Measurements from ENCODE around the gene ARL6IP4. TPM values are rescaled to one million over a fixed set of nuclear protein-coding genes. Genes with fewer than 3 reads are reported as not detected.

ARL6IP4 gene
- total RNA-seq, 2 experiments from 2014 or later: 140 to 142 TPM

GRCh38 chr12:122989225-122989839, 8.9 kb downstream of the ARL6IP4 start:
- intact Hi-C loops (cut with DNase I, micrococcal nuclease): no loop called here
- Histone ChIP-seq H3K4me3 (ENCODE audit: low read length) (no peak overlapping the region), H3K27ac (ENCODE audit: low read depth in 1 of 2, low read length in 2 of 2) (no peak overlapping the region), H3K9me3 (ENCODE audit: control insufficient read depth in 1 of 2, insufficient read depth in 1 of 2, low read length in 2 of 2) (no peaks in the 10 kb centered on the region), H3K27me3 (ENCODE audit: control insufficient read depth in 1 of 2, insufficient read depth in 2 of 2, low read length in 2 of 2) (no peaks in the 10 kb centered on the region), H3K36me3 (ENCODE audit: insufficient read depth, low read length) (peaks cover 22% of the 10 kb centered on the region), H3K4me1 (ENCODE audit: insufficient read depth, low read length) (peaks cover 7% of the 10 kb centered on the region)
- Mint-ChIP-seq H3K4me1 (ENCODE audit: low read depth) (peaks cover 8% of the 10 kb centered on the region), H3K9me3 (no peaks in the 10 kb centered on the region), H3K27ac (no peak overlapping the region), H3K27me3 (no peaks in the 10 kb centered on the region), H3K4me3 (no peak overlapping the region), H3K36me3 (ENCODE audit: low read depth) (peaks cover 29% of the 10 kb centered on the region)
- no peak for TF ChIP-seq CTCF (IDR thresholded peaks at IDR 0.05)
- DNase-seq (no peak), ATAC-seq (ENCODE audit: poor library complexity) (no peak)
- ChIA-PET POLR2A (interaction anchor here (1.0 kb wide), 1 partner anchor 14 kb away, joined by 5 read pairs; the partner anchor contains the start of gene OGFOD2), CTCF (no interaction called here)

GRCh38 chr12:122989874-122990419, 9.5 kb downstream of the ARL6IP4 start:
- CTCF ChIA-PET: no interaction called here
- TF ChIP-seq CTCF (IDR thresholded peaks at IDR 0.05): no peak

GRCh38 chr12:122990561-122990960, 10.1 kb downstream of the ARL6IP4 start:
- Mint-ChIP-seq H3K4me3 (no peak overlapping the region), H3K9me3 (no peaks in the 10 kb centered on the region), H3K27ac (no peak overlapping the region), H3K36me3 (ENCODE audit: low read depth) (peaks cover 16% of the 10 kb centered on the region), H3K4me1 (ENCODE audit: low read depth) (no peaks in the 10 kb centered on the region), H3K27me3 (no peaks in the 10 kb centered on the region)
- Histone ChIP-seq H3K36me3 (ENCODE audit: insufficient read depth, low read length) (peaks cover 16% of the 10 kb centered on the region), H3K9me3 (ENCODE audit: control insufficient read depth in 1 of 2, insufficient read depth in 1 of 2, low read length in 2 of 2) (no peaks in the 10 kb centered on the region), H3K4me1 (ENCODE audit: insufficient read depth, low read length) (no peaks in the 10 kb centered on the region), H3K27me3 (ENCODE audit: control insufficient read depth in 1 of 2, insufficient read depth in 2 of 2, low read length in 2 of 2) (no peaks in the 10 kb centered on the region), H3K4me3 (ENCODE audit: low read length) (no peak overlapping the region), H3K27ac (ENCODE audit: low read depth in 1 of 2, low read length in 2 of 2) (no peak overlapping the region)
- ChIA-PET CTCF (no interaction called here), POLR2A (interaction anchor here (0.5 kb wide), 1 partner anchor 741 kb away, joined by 3 read pairs; no protein-coding TSS in a partner anchor)
- no peak for TF ChIP-seq CTCF (IDR thresholded peaks at IDR 0.05)
- intact Hi-C loops (cut with DNase I, micrococcal nuclease): no loop called here
- DNase-seq (no peak), ATAC-seq (ENCODE audit: poor library complexity) (no peak)

More at GRCh38 chr12:122989874-122990419, 9.5 kb downstream of the ARL6IP4 start:
- H3K9me3 ChIP-seq (ENCODE audit: control insufficient read depth in 1 of 2, insufficient read depth in 1 of 2, low read length in 2 of 2): no peaks in the 10 kb centered on the region
- Mint-ChIP-seq H3K27ac (no peak overlapping the region), H3K27me3 (no peaks in the 10 kb centered on the region), H3K4me3 (no peak overlapping the region), H3K36me3 (ENCODE audit: low read depth) (peaks cover 23% of the 10 kb centered on the region), H3K4me1 (ENCODE audit: low read depth) (peaks cover 2% of the 10 kb centered on the region), H3K9me3 (no peaks in the 10 kb centered on the region)
- no peaks in the 10 kb centered on the region for H3K27me3 ChIP-seq (ENCODE audit: control insufficient read depth in 1 of 2, insufficient read depth in 2 of 2, low read length in 2 of 2)
- H3K27ac ChIP-seq (ENCODE audit: low read depth in 1 of 2, low read length in 2 of 2): no peak overlapping the region
- ATAC-seq (ENCODE audit: poor library complexity): no peak
- peaks cover 2% of the 10 kb centered on the region for H3K4me1 ChIP-seq (ENCODE audit: insufficient read depth, low read length)
- H3K36me3 ChIP-seq (ENCODE audit: insufficient read depth, low read length): peaks cover 17% of the 10 kb centered on the region
- no peak overlapping the region for H3K4me3 ChIP-seq (ENCODE audit: low read length)
- intact Hi-C loops (cut with DNase I, micrococcal nuclease): no loop called here
- POLR2A ChIA-PET: interaction anchor here (1.0 kb wide), 1 partner anchor 15 kb away, joined by 5 read pairs; the partner anchor contains the start of gene OGFOD2
- no peak for DNase-seq
